Liver (tissue), 9 donors: ENCODE results near the gene XYLT1. TPM values are rescaled to one million over a fixed set of nuclear protein-coding genes. Genes with fewer than 3 reads are reported as not detected.

ENCODE experiments used
- DNase-seq: peaks from one replicate; pipeline ENCODE4 v3.0.0-alpha.2; 2017; ENCODE audit warnings: low spot score
- H3K27ac ChIP-seq, 2 donors: one replicate each; pipeline ENCODE4 v1.7.0; 2013; ENCODE audit warnings: inconsistent platforms in 2 of 2, low read length in 2 of 2, control low read depth in 1 of 2, low read depth in 1 of 2, mild to moderate bottlenecking in 1 of 2
- H3K27me3 ChIP-seq, 4 donors: one replicate each; pipeline versions ENCODE4 v1.6.1 to v1.7.0; 2013; ENCODE audit warnings: low read length in 3 of 4, inconsistent platforms in 1 of 4, mild to moderate bottlenecking in 1 of 4, moderate library complexity in 1 of 4; ENCODE audit not compliant: control insufficient read depth in 4 of 4, insufficient read depth in 4 of 4
- H3K36me3 ChIP-seq, 4 donors: one replicate each; pipeline versions ENCODE4 v1.6.1 to v1.7.0; 2013; ENCODE audit warnings: low read length in 3 of 4, mild to moderate bottlenecking in 3 of 4, low read depth in 1 of 4, moderate library complexity in 1 of 4; ENCODE audit not compliant: control insufficient read depth in 4 of 4, insufficient read depth in 3 of 4
- H3K4me1 ChIP-seq, 4 donors: one replicate each; pipeline versions ENCODE4 v1.6.1 to v1.7.0; 2013; ENCODE audit warnings: low read length in 3 of 4, mild to moderate bottlenecking in 3 of 4, moderate library complexity in 1 of 4; ENCODE audit not compliant: control insufficient read depth in 4 of 4, insufficient read depth in 4 of 4
- H3K4me3 ChIP-seq, 3 donors: one replicate each; pipeline versions ENCODE4 v1.6.1 to v1.7.0; 2013; ENCODE audit warnings: low read length in 3 of 3, control low read depth in 1 of 3, low read depth in 1 of 3, mild to moderate bottlenecking in 1 of 3
- H3K9ac ChIP-seq, 2 donors: one replicate each; pipeline ENCODE4 v1.7.0; 2013; ENCODE audit warnings: low read length in 2 of 2, mild to moderate bottlenecking in 2 of 2, moderate library complexity in 2 of 2, control low read depth in 1 of 2, low read depth in 1 of 2
- H3K9me3 ChIP-seq, 4 donors: one replicate each; pipeline versions ENCODE4 v1.6.1 to v1.7.0; 2013; ENCODE audit warnings: low read length in 3 of 4; ENCODE audit not compliant: control insufficient read depth in 4 of 4
- CTCF ChIP-seq: fragments of 150-350 bp; IDR thresholded peaks from 2 replicates; pipeline ENCODE4 v1.5.1; 2017; ENCODE audit warnings: improper control_type of control experiment, low read depth, low read length; ENCODE audit not compliant: missing input control
- EGR1 ChIP-seq, 2 donors: IDR thresholded peaks; 2 replicates each; pipeline ENCODE4 v1.6.1; 2016 to 2018; ENCODE audit warnings: antibody characterized with exemption in 2 of 2, low read depth in 2 of 2
- FOXA1 ChIP-seq: IDR thresholded peaks from 2 replicates; pipeline ENCODE4 v1.6.1; 2016; ENCODE audit warnings: antibody characterized with exemption
- FOXA2 ChIP-seq: IDR thresholded peaks from 2 replicates; pipeline ENCODE4 v1.6.1; 2016; ENCODE audit warnings: antibody characterized with exemption
- GABPA ChIP-seq, 2 donors: IDR thresholded peaks in 1 of 2; conservative IDR thresholded peaks in 1 of 2; 2 replicates each; pipeline ENCODE4 v1.6.1; 2016; ENCODE audit warnings: antibody characterized with exemption in 2 of 2, mild to moderate bottlenecking in 1 of 2, moderate library complexity in 1 of 2
- HNF4A ChIP-seq, 2 donors: conservative IDR thresholded peaks; 2 replicates each; pipeline ENCODE4 v1.6.1; 2016; ENCODE audit warnings: antibody characterized with exemption in 2 of 2, mild to moderate bottlenecking in 2 of 2
- HNF4G ChIP-seq: IDR thresholded peaks from 2 replicates; pipeline ENCODE4 v1.6.1; 2016; ENCODE audit warnings: antibody characterized with exemption
- JUND ChIP-seq, 2 donors: IDR thresholded peaks; 2 replicates each; pipeline ENCODE4 v1.6.1; 2016; ENCODE audit warnings: antibody characterized with exemption in 2 of 2
- NR2F2 ChIP-seq: IDR thresholded peaks from 2 replicates; pipeline ENCODE4 v1.6.1; 2016; ENCODE audit warnings: antibody characterized with exemption
- RAD21 ChIP-seq, 2 donors: IDR thresholded peaks; 2 replicates each; pipeline ENCODE4 v1.6.1; 2016; ENCODE audit warnings: antibody characterized with exemption in 2 of 2, mild to moderate bottlenecking in 2 of 2
- REST ChIP-seq: IDR thresholded peaks from 2 replicates; pipeline ENCODE4 v1.6.1; 2016; ENCODE audit warnings: antibody characterized with exemption, mild to moderate bottlenecking
- RXRA ChIP-seq, 2 donors: IDR thresholded peaks; 2 replicates each; pipeline ENCODE4 v1.6.1; 2017 to 2018; ENCODE audit warnings: antibody characterized with exemption in 2 of 2, mild to moderate bottlenecking in 1 of 2
- SP1 ChIP-seq: IDR thresholded peaks from 2 replicates; pipeline ENCODE4 v1.6.1; 2018; ENCODE audit warnings: antibody characterized with exemption, mild to moderate bottlenecking
- TAF1 ChIP-seq: conservative IDR thresholded peaks from 2 replicates; pipeline ENCODE4 v1.6.1; 2016; ENCODE audit warnings: antibody characterized with exemption, mild to moderate bottlenecking
- YY1 ChIP-seq: IDR thresholded peaks from 2 replicates; pipeline ENCODE4 v1.6.1; 2016; ENCODE audit warnings: antibody characterized with exemption, mild to moderate bottlenecking
- ZBTB33 ChIP-seq: IDR thresholded peaks from 2 replicates; pipeline ENCODE4 v1.6.1; 2016; ENCODE audit warnings: antibody characterized with exemption
- WGBS: extraction: QIAGEN DNeasy Blood & Tissue Kit; methylation state at CpG from one replicate; pipeline ENCODE4 v1.1.7; 2013; 5-methylcytosine and 5-hydroxymethylcytosine counted together
- polyA plus RNA-seq, 2 donors: library from polyadenylated mRNA; stranded (reverse) in 1 of 2; unstranded in 1 of 2; fragments of 200-250 nt in 1 of 2; fragments of >200 nt in 1 of 2; fragmentation: Nextera tagmentation in 1 of 2; extraction: Ambion mirVana in 1 of 2; gene quantifications; one replicate each; pipeline versions ENCODE4 v1.2.1 to v1.2.3, GENCODE V29; 2013 to 2015
- total RNA-seq, 2 donors: library from RNA; depleted of rRNA; stranded (reverse); fragments of >200 nt; gene quantifications; one replicate each; pipeline ENCODE4 v1.2.3, GENCODE V29; 2014
- TF ChIP-seq, protein P1 (sequence below): IDR thresholded peaks from 2 replicates; pipeline ENCODE4 v1.6.1; 2016; ENCODE audit warnings: antibody characterized with exemption
- TF ChIP-seq, protein P2 (sequence below): IDR thresholded peaks from 2 replicates; pipeline ENCODE4 v1.6.1; 2016; ENCODE audit warnings: antibody characterized with exemption
- donor health status: healthy.
- donor health status: healthy.
- donor health status: healthy.
- donor health status: healthy.
- donor health status: healthy.

XYLT1 gene
- total and polyA plus RNA-seq, 4 donors = 0.25 to 2.3 (median 0.53) TPM

- Histone ChIP-seq H3K27me3 (peaks cover 0 to 2% (median 0%) of the 10 kb centered on the region in 4 donors), H3K36me3 (no peaks in the 10 kb centered on the region), H3K4me1 (no peaks in the 10 kb centered on the region), H3K9me3 (no peaks in the 10 kb centered on the region), H3K9ac (no peak overlapping the region), H3K27ac (no peak overlapping the region), H3K4me3 (no peak overlapping the region)
- DNase-seq = no peak
- 96% methylated on average over 2 of the region's 2 CpGs for WGBS
- no peak for TF ChIP-seq RXRA (IDR thresholded peaks at IDR 0.05)
- no peak for TF ChIP-seq ZBTB33
- no peak for TF ChIP-seq GABPA (IDR thresholded peaks at IDR 0.05 in 1 of 2, conservative IDR thresholded peaks at IDR 0.05 in 1 of 2)
- no peak for TF ChIP-seq EGR1 (IDR thresholded peaks at IDR 0.05; ENCODE audit: low read depth in 2 of 2)
- TF ChIP-seq FOXA1 = no peak
- TF ChIP-seq TAF1 = no peak
- TF ChIP-seq YY1 = no peak
- TF ChIP-seq RAD21 (IDR thresholded peaks at IDR 0.05) = no peak
- TF ChIP-seq, protein P1, sequence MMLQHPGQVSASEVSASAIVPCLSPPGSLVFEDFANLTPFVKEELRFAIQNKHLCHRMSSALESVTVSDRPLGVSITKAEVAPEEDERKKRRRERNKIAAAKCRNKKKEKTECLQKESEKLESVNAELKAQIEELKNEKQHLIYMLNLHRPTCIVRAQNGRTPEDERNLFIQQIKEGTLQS = no peak
- no peak for TF ChIP-seq CTCF
- TF ChIP-seq HNF4G = no peak
- TF ChIP-seq HNF4A (conservative IDR thresholded peaks at IDR 0.05) = no peak
- no peak for TF ChIP-seq SP1
- no peak for TF ChIP-seq NR2F2
- TF ChIP-seq JUND (IDR thresholded peaks at IDR 0.05) = no peak
- no peak for TF ChIP-seq REST
- TF ChIP-seq FOXA2 = no peak
- TF ChIP-seq, protein P2, sequence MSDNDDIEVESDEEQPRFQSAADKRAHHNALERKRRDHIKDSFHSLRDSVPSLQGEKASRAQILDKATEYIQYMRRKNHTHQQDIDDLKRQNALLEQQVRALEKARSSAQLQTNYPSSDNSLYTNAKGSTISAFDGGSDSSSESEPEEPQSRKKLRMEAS = no peak
Measured at GRCh38 chr16:17269439-17269838, 201.3 kb downstream of the XYLT1 start.
